Measurements from ENCODE around the gene ZNRF3. TPM values are rescaled to one million over a fixed set of nuclear protein-coding genes. Genes with fewer than 3 reads are reported as not detected.
A peak's percentile ranks its signal among the peaks of the same experiment; 100 is the strongest.

Gene ZNRF3
- total RNA-seq, 1 experiment from 2014 or later: 23.7 TPM

- DNase-seq: no peak
- intact Hi-C loops (cut with micrococcal nuclease; ENCODE audit: unreplicated experiment): no loop called here
- TF ChIP-seq CTCF (IDR thresholded peaks at IDR 0.05; ENCODE audit: unreplicated experiment): no peak
- Mint-ChIP-seq H3K27me3 (ENCODE audit: unreplicated experiment) (no peaks in the 10 kb centered on the region), H3K9me3 (ENCODE audit: low read depth, unreplicated experiment) (no peaks in the 10 kb centered on the region), H3K27ac (ENCODE audit: unreplicated experiment) (peak overlapping the region; percentile 41), H3K4me1 (ENCODE audit: low read depth, unreplicated experiment) (peaks cover 19% of the 10 kb centered on the region), H3K4me3 (ENCODE audit: low read depth, unreplicated experiment) (peak overlapping the region; percentile 84), H3K36me3 (ENCODE audit: insufficient read depth, unreplicated experiment) (peaks cover 29% of the 10 kb centered on the region)
- CTCF ChIA-PET: interaction anchor here (0.8 to 3.2 kb wide), 4 partner anchors 27 to 158 kb away, joined by 3 to 22 read pairs (median 7); no protein-coding TSS in a partner anchor
- TSS peak; percentile 92 for BruUV-seq (replicated peaks)
Observed at GRCh38 chr22:28882545-28882877, 861 bp upstream of the ZNRF3 start.

GRCh38 chr22:28883657-28883916, 215 bp downstream of the ZNRF3 start:
- Mint-ChIP-seq H3K27ac (ENCODE audit: unreplicated experiment) (no peak overlapping the region), H3K9me3 (ENCODE audit: low read depth, unreplicated experiment) (no peaks in the 10 kb centered on the region), H3K27me3 (ENCODE audit: unreplicated experiment) (no peaks in the 10 kb centered on the region), H3K4me1 (ENCODE audit: low read depth, unreplicated experiment) (peaks cover 29% of the 10 kb centered on the region), H3K4me3 (ENCODE audit: low read depth, unreplicated experiment) (peak overlapping the region; percentile 84), H3K36me3 (ENCODE audit: insufficient read depth, unreplicated experiment) (peaks cover 29% of the 10 kb centered on the region)
- intact Hi-C loops (cut with micrococcal nuclease; ENCODE audit: unreplicated experiment): no loop called here
- no peak for TF ChIP-seq CTCF (IDR thresholded peaks at IDR 0.05; ENCODE audit: unreplicated experiment)
- BruUV-seq (replicated peaks): no TSS peak
- CTCF ChIA-PET: interaction anchor here (0.7 to 3.2 kb wide), 6 partner anchors 26 to 271 kb away, joined by 3 to 22 read pairs (median 4); partner anchors contain the start of gene C22orf31
- no peak for DNase-seq

- intact Hi-C loops (cut with micrococcal nuclease; ENCODE audit: unreplicated experiment): loop anchor here (2.0 kb wide), 2 partner anchors 95 to 147 kb away; no protein-coding TSS in a partner anchor
- TF ChIP-seq CTCF (IDR thresholded peaks at IDR 0.05; ENCODE audit: unreplicated experiment): peak; percentile 23
Observed at GRCh38 chr22:28883917-28884746, 760 bp downstream of the ZNRF3 start.

GRCh38 chr22:28884747-28885350, 1.5 kb downstream of the ZNRF3 start:
- no peaks in the 10 kb centered on the region for H3K27me3 Mint-ChIP-seq (ENCODE audit: unreplicated experiment)
- CTCF ChIA-PET: interaction anchor here (0.5 to 3.2 kb wide), 4 partner anchors 67 to 156 kb away, joined by 4 to 22 read pairs (median 8); no protein-coding TSS in a partner anchor
- peak; percentile 8 for DNase-seq
- peaks cover 29% of the 10 kb centered on the region for H3K36me3 Mint-ChIP-seq (ENCODE audit: insufficient read depth, unreplicated experiment)
- TSS peak; percentile 29 for BruUV-seq (replicated peaks)
- H3K4me1 Mint-ChIP-seq (ENCODE audit: low read depth, unreplicated experiment): peaks cover 30% of the 10 kb centered on the region
- TF ChIP-seq CTCF (IDR thresholded peaks at IDR 0.05; ENCODE audit: unreplicated experiment): no peak
- no peaks in the 10 kb centered on the region for H3K9me3 Mint-ChIP-seq (ENCODE audit: low read depth, unreplicated experiment)
- peak overlapping the region; percentile 84 for H3K4me3 Mint-ChIP-seq (ENCODE audit: low read depth, unreplicated experiment)
- intact Hi-C loops (cut with micrococcal nuclease; ENCODE audit: unreplicated experiment): loop anchor here (2.0 kb wide), 2 partner anchors 94 to 146 kb away; no protein-coding TSS in a partner anchor
- H3K27ac Mint-ChIP-seq (ENCODE audit: unreplicated experiment): no peak overlapping the region

More at GRCh38 chr22:28883917-28884746, 760 bp downstream of the ZNRF3 start:
- no peaks in the 10 kb centered on the region for H3K27me3 Mint-ChIP-seq (ENCODE audit: unreplicated experiment)
- peak overlapping the region; percentile 84 for H3K4me3 Mint-ChIP-seq (ENCODE audit: low read depth, unreplicated experiment)
- CTCF ChIA-PET: interaction anchor here (0.5 to 3.2 kb wide), 4 partner anchors 68 to 157 kb away, joined by 4 to 22 read pairs (median 8); no protein-coding TSS in a partner anchor
- DNase-seq: peak; percentile 67
- no peaks in the 10 kb centered on the region for H3K9me3 Mint-ChIP-seq (ENCODE audit: low read depth, unreplicated experiment)
- no TSS peak for BruUV-seq (replicated peaks)
- no peak overlapping the region for H3K27ac Mint-ChIP-seq (ENCODE audit: unreplicated experiment)
- peaks cover 29% of the 10 kb centered on the region for H3K36me3 Mint-ChIP-seq (ENCODE audit: insufficient read depth, unreplicated experiment)
- peaks cover 29% of the 10 kb centered on the region for H3K4me1 Mint-ChIP-seq (ENCODE audit: low read depth, unreplicated experiment)

All from Calu3 (cell line).